MM.1S (cell line): ENCODE results near the gene RIPOR1.

ENCODE experiments used
- DNase-seq: peaks from one replicate; pipeline ENCODE4 v3.0.0-alpha.2; 2015
- H2AFZ ChIP-seq: fragments of 300-600 bp; sonication (generic); 2 replicates; pipeline ENCODE4 v1.6.0; 2016; ENCODE audit warnings: antibody characterized with exemption, low read length
- H3F3A ChIP-seq: fragments of 300-600 bp; sonication (generic); 2 replicates; pipeline ENCODE4 v1.6.1; 2016; ENCODE audit warnings: mild to moderate bottlenecking, antibody characterized with exemption, low read length, moderate library complexity, mixed read lengths; ENCODE audit not compliant: insufficient read depth
- H3K27ac ChIP-seq: fragments of 300-600 bp; sonication (generic); 2 replicates; pipeline ENCODE4 v1.5.1; 2016; ENCODE audit warnings: mild to moderate bottlenecking, low read length
- H3K27me3 ChIP-seq: fragments of 300-600 bp; sonication (generic); replicated peaks from 2 replicates; pipeline ENCODE4 v1.6.0; 2016; ENCODE audit warnings: low read length; ENCODE audit not compliant: insufficient read depth
- H3K36me3 ChIP-seq: fragments of 300-600 bp; sonication (generic); replicated peaks from 2 replicates; pipeline ENCODE4 v1.6.1; 2016; ENCODE audit warnings: mild to moderate bottlenecking, low read length, mixed read lengths; ENCODE audit not compliant: insufficient read depth
- H3K4me1 ChIP-seq: fragments of 300-600 bp; sonication (generic); 2 replicates; pipeline ENCODE4 v1.6.1; 2016; ENCODE audit warnings: low read length, mixed read lengths
- H3K4me2 ChIP-seq: fragments of 300-600 bp; sonication (generic); 2 replicates; pipeline ENCODE4 v1.6.0; 2016; ENCODE audit warnings: low read depth, low read length
- H3K4me3 ChIP-seq: fragments of 300-600 bp; sonication (generic); 2 replicates; pipeline ENCODE4 v1.5.1; 2016; ENCODE audit warnings: low read length, mixed read lengths
- H3K79me2 ChIP-seq: fragments of 300-600 bp; sonication (generic); 2 replicates; pipeline ENCODE4 v1.6.1; 2016; ENCODE audit warnings: mixed run types, low read length, mixed read lengths
- H3K9ac ChIP-seq: fragments of 300-600 bp; sonication (generic); 2 replicates; pipeline ENCODE4 v1.6.1; 2016; ENCODE audit warnings: low read length, mixed read lengths
- H3K9me2 ChIP-seq: fragments of 300-600 bp; sonication (generic); replicated peaks from 2 replicates; pipeline ENCODE4 v1.6.1; 2016; ENCODE audit warnings: mild to moderate bottlenecking, low read length, mixed read lengths; ENCODE audit not compliant: insufficient read depth
- H3K9me3 ChIP-seq: fragments of 300-600 bp; sonication (generic); replicated peaks from 2 replicates; pipeline ENCODE4 v1.6.1; 2016; ENCODE audit warnings: mild to moderate bottlenecking, low read length, mixed read lengths; ENCODE audit not compliant: insufficient read depth
- H4K20me1 ChIP-seq: fragments of 300-600 bp; sonication (generic); 2 replicates; pipeline ENCODE4 v1.6.1; 2016; ENCODE audit warnings: mild to moderate bottlenecking, low read length, moderate library complexity, mixed read lengths; ENCODE audit not compliant: insufficient read depth
- EZH2 ChIP-seq: fragments of 300-600 bp; sonication (generic); optimal IDR thresholded peaks from 2 replicates; pipeline ENCODE3; 2017; ENCODE audit warnings: low read depth, mild to moderate bottlenecking, antibody characterized with exemption, low read length, mixed read lengths
- EZH2phosphoT487 ChIP-seq: fragments of 300-600 bp; sonication (generic); IDR thresholded peaks from 2 replicates; pipeline ENCODE4 v1.6.1; 2018; ENCODE audit warnings: antibody characterized with exemption, low read length
- TF ChIP-seq, protein P1 (sequence below): fragments of 300-600 bp; sonication (generic); IDR thresholded peaks from 2 replicates; pipeline ENCODE4 v1.5.1; 2016; ENCODE audit warnings: antibody characterized with exemption, low read length, mixed read lengths

RIPOR1 gene

GRCh38 chr16:67529582-67530012 is 968 bp downstream of the RIPOR1 start:
- TF ChIP-seq, protein P1, sequence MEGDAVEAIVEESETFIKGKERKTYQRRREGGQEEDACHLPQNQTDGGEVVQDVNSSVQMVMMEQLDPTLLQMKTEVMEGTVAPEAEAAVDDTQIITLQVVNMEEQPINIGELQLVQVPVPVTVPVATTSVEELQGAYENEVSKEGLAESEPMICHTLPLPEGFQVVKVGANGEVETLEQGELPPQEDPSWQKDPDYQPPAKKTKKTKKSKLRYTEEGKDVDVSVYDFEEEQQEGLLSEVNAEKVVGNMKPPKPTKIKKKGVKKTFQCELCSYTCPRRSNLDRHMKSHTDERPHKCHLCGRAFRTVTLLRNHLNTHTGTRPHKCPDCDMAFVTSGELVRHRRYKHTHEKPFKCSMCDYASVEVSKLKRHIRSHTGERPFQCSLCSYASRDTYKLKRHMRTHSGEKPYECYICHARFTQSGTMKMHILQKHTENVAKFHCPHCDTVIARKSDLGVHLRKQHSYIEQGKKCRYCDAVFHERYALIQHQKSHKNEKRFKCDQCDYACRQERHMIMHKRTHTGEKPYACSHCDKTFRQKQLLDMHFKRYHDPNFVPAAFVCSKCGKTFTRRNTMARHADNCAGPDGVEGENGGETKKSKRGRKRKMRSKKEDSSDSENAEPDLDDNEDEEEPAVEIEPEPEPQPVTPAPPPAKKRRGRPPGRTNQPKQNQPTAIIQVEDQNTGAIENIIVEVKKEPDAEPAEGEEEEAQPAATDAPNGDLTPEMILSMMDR: no peak
- TF ChIP-seq EZH2 (no peak), EZH2phosphoT487 (no peak)
- Histone ChIP-seq H3K4me1 (peaks cover 15% of the 10 kb centered on the region), H3F3A (peaks cover 4% of the 10 kb centered on the region; the same call in 1 of the 2 replicates), H3K79me2 (peaks cover 46% of the 10 kb centered on the region), H3K27ac (peak overlapping the region; percentile 28; the same call in 1 of the 2 replicates), H2AFZ (peak overlapping the region; percentile 35), H3K9me2 (no peaks in the 10 kb centered on the region), H3K27me3 (no peaks in the 10 kb centered on the region), H3K4me2 (peak overlapping the region; percentile 99), H3K9ac (peak overlapping the region; percentile 74), H3K4me3 (peak overlapping the region; percentile 92), H3K36me3 (no peaks in the 10 kb centered on the region), H3K9me3 (no peaks in the 10 kb centered on the region), H4K20me1 (no peaks in the 10 kb centered on the region)
- DNase-seq: peak; percentile 42

- peaks cover 4% of the 10 kb centered on the region; the same call in 1 of the 2 replicates for H3F3A ChIP-seq
- no peaks in the 10 kb centered on the region for H4K20me1 ChIP-seq
- peaks cover 50% of the 10 kb centered on the region for H3K79me2 ChIP-seq
- H2AFZ ChIP-seq: peak overlapping the region; percentile 35
- no peak for TF ChIP-seq EZH2phosphoT487
- no peak for TF ChIP-seq EZH2
- TF ChIP-seq, protein P1: no peak
- H3K27me3 ChIP-seq: no peaks in the 10 kb centered on the region
- H3K4me1 ChIP-seq: peaks cover 15% of the 10 kb centered on the region
- peak overlapping the region; percentile 28; the same call in 1 of the 2 replicates for H3K27ac ChIP-seq
- H3K36me3 ChIP-seq: no peaks in the 10 kb centered on the region
- peak overlapping the region; percentile 92 for H3K4me3 ChIP-seq
- no peaks in the 10 kb centered on the region for H3K9me2 ChIP-seq
- peak overlapping the region; percentile 74 for H3K9ac ChIP-seq
- no peaks in the 10 kb centered on the region for H3K9me3 ChIP-seq
- H3K4me2 ChIP-seq: peak overlapping the region; percentile 99
- peak; percentile 53 for DNase-seq
Measured at GRCh38 chr16:67530013-67530939, 1.6 kb downstream of the RIPOR1 start.

- no peak for DNase-seq
- H3F3A ChIP-seq: peaks cover 4% of the 10 kb centered on the region; the same call in 1 of the 2 replicates
- H3K4me3 ChIP-seq: no peak overlapping the region
- H3K9me2 ChIP-seq: no peaks in the 10 kb centered on the region
- TF ChIP-seq EZH2phosphoT487 (no peak), EZH2 (no peak)
- TF ChIP-seq, protein P1: no peak
- peaks cover 10% of the 10 kb centered on the region for H3K4me1 ChIP-seq
- no peak overlapping the region for H3K9ac ChIP-seq
- H3K9me3 ChIP-seq: no peaks in the 10 kb centered on the region
- peaks cover 50% of the 10 kb centered on the region for H3K79me2 ChIP-seq
- no peaks in the 10 kb centered on the region for H3K36me3 ChIP-seq
- H4K20me1 ChIP-seq: no peaks in the 10 kb centered on the region
- H3K27me3 ChIP-seq: no peaks in the 10 kb centered on the region
- no peak overlapping the region for H2AFZ ChIP-seq
- H3K4me2 ChIP-seq: peak overlapping the region; percentile 99; the same call in 1 of the 2 replicates
- no peak overlapping the region for H3K27ac ChIP-seq
Measured at GRCh38 chr16:67531247-67531646, 2.6 kb downstream of the RIPOR1 start.
